Psoas muscle (tissue), 8 donors: ENCODE measurements around the gene PPP1R11. TPM values are rescaled to one million over a fixed set of nuclear protein-coding genes. Genes with fewer than 3 reads are reported as not detected.
"Not testable (repeated sequence)": the region's sequence is repeated elsewhere in the genome, so short reads cannot be mapped to it uniquely, and the experiment has no call there.

Experiments
- ATAC-seq, 4 donors: fragments of 200-7000 bp; cut with Tn5 transposase; one replicate each; pipeline ENCODE4 v1.9.1; 2020; ENCODE audit warnings: moderate library complexity in 3 of 4, mild to moderate bottlenecking in 2 of 4
- DNase-seq, 2 donors: peaks; one replicate each; pipeline ENCODE4 v3.0.0-alpha.2; 2020
- H3K27ac ChIP-seq: fragments of 200-600 bp; one replicate; pipeline ENCODE4 v1.8.0; 2022
- H3K27me3 ChIP-seq, 3 donors: fragments of 200-600 bp in 1 of 3; one replicate each; pipeline versions ENCODE4 v1.6.1 to v1.8.0; 2013 to 2022; ENCODE audit warnings: low read length in 2 of 3, mild to moderate bottlenecking in 2 of 3, moderate library complexity in 1 of 3; ENCODE audit not compliant: insufficient read depth in 3 of 3
- H3K36me3 ChIP-seq, 2 donors: fragments of 200-600 bp in 1 of 2; one replicate each; pipeline versions ENCODE4 v1.6.1 to v1.8.0; 2013 to 2022; ENCODE audit warnings: low read depth in 1 of 2, mild to moderate bottlenecking in 1 of 2, moderate library complexity in 1 of 2; ENCODE audit not compliant: insufficient read depth in 1 of 2
- H3K4me1 ChIP-seq: fragments of 200-600 bp; one replicate; pipeline ENCODE4 v1.8.0; 2022
- H3K4me3 ChIP-seq: fragments of 200-600 bp; one replicate; pipeline ENCODE4 v1.8.0; 2022; ENCODE audit warnings: mild to moderate bottlenecking
- H3K9me3 ChIP-seq: fragments of 200-600 bp; one replicate; pipeline ENCODE4 v1.8.0; 2022
- CTCF ChIP-seq: fragments of 200-600 bp; IDR thresholded peaks from one replicate; pipeline ENCODE4 v1.8.0; 2022; ENCODE audit warnings: antibody characterized with exemption
- WGBS, 3 donors: extraction: QIAGEN DNeasy Blood & Tissue Kit; methylation state at CpG; one replicate each; pipeline versions ENCODE4 v1.1.6 to v1.1.7; 2013; 5-methylcytosine and 5-hydroxymethylcytosine counted together
- intact Hi-C, 2 donors: fragments of 100-400 bp; cut with DNase I; formaldehyde crosslinking; loops; one replicate each; pipeline versions ENCODE4 v1.11.0 to v1.14.2; 2022
- polyA plus RNA-seq, 3 donors: library from polyadenylated mRNA; stranded (reverse); fragments of 200-250 nt; gene quantifications; one replicate each; pipeline ENCODE4 v1.2.3, GENCODE V29; 2013
- total RNA-seq, 4 donors: library from RNA; stranded (reverse); fragmentation: NEBNext Ultra II Directional in 2 of 4; extraction: Animal tissue kit (Norgen Biotek cat#: 25700) in 2 of 4; gene quantifications; one replicate each; pipeline versions ENCODE4 v1.2.1 to v1.2.4, GENCODE V29; 2021 to 2023
- donor health status: healthy with polysubstance abuse.
- donor health status: DM: no; HTN: no; CAD: no; lungs with moderate emphysema.
- donor health status: Bipolar disorder and iron deficiency.
- donor health status: healthy.
- donor health status: DM: yes; HTN: yes; CAD: no.
- donor health status: DM: no; HTN: no; CAD: no.
- donor health status: DM: no; HTN: no; CAD: no.
- donor health status: DM: yes; HTN: yes; CAD: no.

The PPP1R11 gene
- total and polyA plus RNA-seq, 7 donors: 31.9 to 81.2 (median 48.5) TPM

GRCh38 chr6:30025186-30025585 is 41.8 kb upstream of the PPP1R11 start:
- no peak for ATAC-seq
- 44 to 97% (median 91%) methylated on average over 1 of the region's 1 CpG for WGBS, 3 donors
- H3K27ac ChIP-seq: no peak overlapping the region
- H3K9me3 ChIP-seq: no peaks in the 10 kb centered on the region
- no peak overlapping the region for H3K4me3 ChIP-seq
- no peak for TF ChIP-seq CTCF
- DNase-seq: no peak
- intact Hi-C loops: no loop called here
- no peaks in the 10 kb centered on the region for H3K4me1 ChIP-seq
- H3K36me3 ChIP-seq: peaks cover 0 to 18% of the 10 kb centered on the region in 2 donors
- no peaks in the 10 kb centered on the region for H3K27me3 ChIP-seq

- no peak for DNase-seq
- WGBS, 3 donors: 85 to 97% (median 95%) methylated on average over 1 of the region's 1 CpG
These were observed 37.4 kb upstream of the PPP1R11 start for GRCh38 chr6:30029588-30029987.

GRCh38 chr6:30031381-30031780 is 35.6 kb upstream of the PPP1R11 start:
- H3K27me3 ChIP-seq: no peaks in the 10 kb centered on the region
- H3K4me1 ChIP-seq: no peaks in the 10 kb centered on the region
- intact Hi-C loops: no loop called here
- H3K36me3 ChIP-seq: peaks cover 0 to 19% of the 10 kb centered on the region in 2 donors
- H3K9me3 ChIP-seq: no peaks in the 10 kb centered on the region
- no peak overlapping the region for H3K4me3 ChIP-seq
- ATAC-seq (no peak), DNase-seq (no peak)
- no peak overlapping the region for H3K27ac ChIP-seq
- no peak for TF ChIP-seq CTCF

More at GRCh38 chr6:30029588-30029987, 37.4 kb upstream of the PPP1R11 start:
- Histone ChIP-seq H3K27me3 (no peaks in the 10 kb centered on the region), H3K9me3 (no peaks in the 10 kb centered on the region), H3K4me1 (no peaks in the 10 kb centered on the region), H3K4me3 (no peak overlapping the region), H3K36me3 (peaks cover 0 to 14% of the 10 kb centered on the region in 2 donors), H3K27ac (no peak overlapping the region)
- intact Hi-C loops: no loop called here
- no peak for ATAC-seq
- no peak for TF ChIP-seq CTCF

DNA sequence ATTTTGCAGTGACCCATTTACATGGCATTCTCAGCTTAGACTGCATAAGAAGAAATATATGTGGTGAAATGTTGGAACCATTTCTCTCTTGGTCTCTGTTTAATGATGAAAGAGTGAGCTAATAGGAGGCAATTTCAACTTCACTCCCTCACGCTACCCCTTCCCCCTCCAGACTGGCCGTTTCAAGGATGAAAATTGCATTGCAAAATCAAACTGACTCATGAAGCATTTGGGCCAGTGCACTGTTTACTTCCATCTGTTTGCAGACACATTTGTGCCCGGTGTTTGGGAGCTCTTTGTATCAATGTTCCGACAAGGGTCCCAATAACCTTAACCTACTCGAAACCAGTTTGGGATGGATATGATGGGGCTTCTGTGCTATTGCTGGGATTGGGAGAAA is 33.6 kb upstream of the PPP1R11 start:
- ATAC-seq, H3K27me3 ChIP-seq, DNase-seq, H3K4me3 ChIP-seq, H3K27ac ChIP-seq, H3K4me1 ChIP-seq, H3K9me3 ChIP-seq, intact Hi-C loops: not testable (repeated sequence)
- WGBS, 3 donors: 91 to 97% (median 92%) methylated on average over 5 of the region's 5 CpGs
- H3K36me3 ChIP-seq: peaks cover 0 to 19% of the 10 kb centered on the region in 2 donors

- Histone ChIP-seq H3K36me3 (peaks cover 0 to 19% of the 10 kb centered on the region in 2 donors), H3K4me1 (no peaks in the 10 kb centered on the region), H3K27me3 (no peaks in the 10 kb centered on the region), H3K9me3 (no peaks in the 10 kb centered on the region), H3K4me3 (no peak overlapping the region), H3K27ac (no peak overlapping the region)
- no peak for ATAC-seq
- TF ChIP-seq CTCF: no peak
- 81 to 100% (median 93%) methylated on average over 1 of the region's 1 CpG for WGBS, 3 donors
- intact Hi-C loops: no loop called here
- DNase-seq: no peak
These were observed 31.2 kb upstream of the PPP1R11 start for GRCh38 chr6:30035784-30036183.
